ENCODE results near the gene ZBTB43.
A peak's percentile ranks its signal among the peaks of the same experiment; 100 is the strongest.

The ZBTB43 gene

DNA sequence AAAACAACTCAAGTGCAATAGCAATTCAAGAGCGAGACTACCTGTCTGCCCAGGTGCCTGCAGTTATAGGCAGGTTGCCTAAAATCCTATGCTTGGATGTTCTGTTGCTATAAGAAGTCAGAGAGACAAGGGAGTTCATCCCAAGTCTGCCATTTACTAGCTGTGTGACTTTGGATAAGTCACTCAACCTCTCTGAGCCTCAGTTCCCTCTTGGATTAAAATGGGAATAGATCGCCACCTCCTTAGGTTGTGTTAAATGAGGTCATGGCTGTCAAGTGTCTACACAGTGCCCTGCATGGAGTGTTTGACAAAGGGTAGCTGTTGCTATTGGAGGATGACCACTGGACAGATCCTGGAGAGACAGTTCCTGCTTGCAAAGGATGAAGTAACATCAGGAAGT, 54.3 kb downstream of the ZBTB43 start:
- DNase-seq (ENCODE audit: low read depth) = no peak

DNA sequence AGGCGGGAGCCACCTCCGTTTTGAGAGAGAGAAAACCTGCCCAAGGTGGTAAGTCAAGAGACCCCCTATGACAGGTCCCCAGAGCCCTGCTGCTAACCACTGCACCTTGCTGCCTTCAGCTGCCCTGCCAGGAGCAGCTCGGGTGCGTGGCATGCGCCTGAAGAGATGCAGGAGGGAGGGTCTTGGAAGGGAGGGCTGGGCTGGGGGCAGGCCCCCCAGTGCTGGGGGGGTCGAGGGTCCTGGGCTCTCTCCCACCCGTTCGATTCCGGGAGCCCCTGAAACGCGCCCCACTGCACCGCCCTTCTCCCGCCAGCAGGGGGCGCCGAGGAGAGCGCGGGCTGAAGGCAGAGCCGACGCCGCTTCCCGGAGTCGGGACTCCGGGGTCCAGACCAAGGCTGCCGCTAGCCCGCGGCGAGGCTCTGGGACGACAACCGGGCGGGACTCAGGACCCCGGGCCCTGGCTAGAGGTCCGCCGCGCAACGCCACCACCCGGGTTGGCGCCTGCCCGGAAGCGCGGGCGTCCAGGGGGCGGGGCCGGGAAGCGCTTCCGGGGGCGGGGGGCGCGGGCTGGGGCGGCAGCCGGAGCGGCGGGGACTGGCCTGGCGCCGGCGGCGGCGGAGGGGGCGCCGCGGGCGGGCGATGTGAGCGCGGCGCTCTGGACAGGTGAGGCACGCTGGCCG, 55.4 kb downstream of the ZBTB43 start, which contains the start of gene ZBTB34:
ZBTB34 (plus strand) TSS at position 563 of the 680 bp plus-strand sequence. CDS start 18,761 bp downstream, outside the sequence.
- peak; percentile 73 for DNase-seq (ENCODE audit: low read depth)

DNA sequence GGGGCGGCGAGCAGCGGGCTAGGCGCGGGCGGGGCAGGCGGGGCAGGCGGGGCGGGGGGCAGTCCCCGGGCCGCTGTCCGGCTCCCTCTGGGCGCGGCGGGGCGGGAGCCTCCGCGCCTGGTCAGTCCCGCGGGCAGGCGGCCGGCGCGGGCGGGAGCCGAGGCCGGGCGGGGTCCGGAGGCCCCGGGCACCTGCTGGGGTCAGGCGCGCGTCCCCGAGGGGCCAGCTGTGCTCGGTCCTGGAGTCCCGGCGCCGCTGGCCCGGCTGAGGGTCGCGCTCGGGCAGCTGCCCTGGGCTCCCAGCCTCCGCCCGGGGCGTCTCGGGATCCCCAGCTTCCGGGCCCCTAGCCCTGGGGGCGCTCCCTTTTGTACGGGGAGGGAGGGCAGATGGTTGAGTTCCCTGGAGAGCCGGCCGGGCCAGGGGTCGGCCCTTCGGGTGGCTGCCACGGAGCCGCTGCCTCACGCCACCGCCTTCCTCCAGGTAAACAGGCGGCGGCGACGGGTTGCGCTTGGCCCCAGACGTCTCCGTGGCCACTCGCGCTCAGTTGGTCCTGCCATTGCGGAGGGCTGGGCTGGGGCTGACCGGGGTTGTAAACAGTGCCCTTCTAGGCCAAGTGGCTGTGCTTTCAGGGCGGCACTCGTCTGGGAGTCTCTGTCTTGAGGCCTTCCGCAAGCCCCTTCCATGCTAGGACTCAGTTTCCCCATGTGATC, 56.1 kb downstream of the ZBTB43 start:
- DNase-seq (ENCODE audit: low read depth) = peak; percentile 11

DNA sequence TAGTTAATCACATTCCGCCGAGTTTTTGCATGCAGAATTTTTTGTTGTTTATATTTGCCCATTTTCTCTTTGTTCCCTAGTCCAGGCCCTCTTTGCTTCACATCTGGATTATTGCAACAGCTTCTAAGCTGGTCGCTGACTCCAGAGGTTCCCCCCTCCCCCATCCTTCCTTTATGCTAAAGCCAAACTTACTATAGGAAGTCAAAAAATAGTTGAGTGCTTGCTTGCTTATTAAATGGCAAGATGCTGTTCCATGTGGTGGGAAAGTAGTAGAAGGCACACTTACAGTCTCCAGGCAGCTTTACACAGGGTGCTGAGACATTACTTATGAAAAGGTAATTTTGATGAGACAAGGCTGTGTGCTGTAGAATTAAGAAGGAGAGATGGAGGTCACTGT, 56.9 kb downstream of the ZBTB43 start:
- DNase-seq (ENCODE audit: low read depth) = no peak

DNA sequence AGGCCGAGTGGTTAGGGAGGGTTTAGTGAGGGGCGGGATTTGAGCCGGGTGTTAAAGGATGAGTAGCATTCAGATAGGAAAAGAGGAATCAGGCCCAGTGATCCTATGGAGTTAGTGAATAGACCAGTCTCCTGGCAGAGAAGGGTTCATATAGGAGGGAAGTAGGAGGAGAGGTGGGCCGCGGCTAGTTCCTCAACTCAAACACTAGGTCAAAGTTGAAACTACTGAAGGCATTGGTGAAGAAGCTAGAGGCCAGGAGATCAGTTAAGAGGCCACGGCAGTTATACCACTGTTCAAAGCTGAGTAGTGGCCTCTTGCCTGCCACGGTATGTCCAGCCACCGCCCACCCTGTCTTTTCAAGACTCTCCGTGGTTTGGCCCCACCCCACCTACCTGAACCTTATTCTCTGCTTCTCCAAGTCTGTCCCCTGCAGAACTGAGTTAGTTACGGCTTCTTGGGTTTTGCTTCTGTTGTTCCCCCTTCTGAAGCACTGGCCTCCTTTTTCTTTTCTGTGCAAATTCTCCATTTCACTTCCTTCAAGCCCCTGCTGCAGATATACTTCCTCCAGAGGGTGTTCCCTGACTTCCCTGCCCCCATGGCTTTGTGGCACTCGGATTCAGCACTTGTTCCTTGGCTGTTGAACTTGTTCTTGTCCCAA, 57.4 kb downstream of the ZBTB43 start:
- no peak for DNase-seq (ENCODE audit: low read depth)

DNA sequence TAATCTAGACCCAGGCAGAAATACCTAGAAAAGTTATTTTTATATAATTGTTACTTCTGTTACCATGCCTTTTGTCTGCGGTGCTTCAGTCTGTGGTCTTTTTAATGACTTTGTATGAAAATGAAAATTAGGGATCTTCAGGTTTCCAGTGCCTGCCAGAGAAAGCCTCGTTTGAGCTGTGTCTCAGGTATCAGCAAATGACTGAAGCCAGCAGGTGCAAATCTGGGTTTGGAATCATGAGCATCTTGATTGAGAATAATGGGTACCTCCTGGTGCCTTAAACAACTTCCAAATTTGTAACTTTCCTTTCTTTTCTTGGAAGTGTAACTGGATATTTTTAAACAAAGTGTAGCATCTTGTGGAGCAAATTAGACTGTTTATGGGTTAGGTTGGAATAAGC, 59.9 kb downstream of the ZBTB43 start:
- no peak for DNase-seq (ENCODE audit: low read depth)

DNA sequence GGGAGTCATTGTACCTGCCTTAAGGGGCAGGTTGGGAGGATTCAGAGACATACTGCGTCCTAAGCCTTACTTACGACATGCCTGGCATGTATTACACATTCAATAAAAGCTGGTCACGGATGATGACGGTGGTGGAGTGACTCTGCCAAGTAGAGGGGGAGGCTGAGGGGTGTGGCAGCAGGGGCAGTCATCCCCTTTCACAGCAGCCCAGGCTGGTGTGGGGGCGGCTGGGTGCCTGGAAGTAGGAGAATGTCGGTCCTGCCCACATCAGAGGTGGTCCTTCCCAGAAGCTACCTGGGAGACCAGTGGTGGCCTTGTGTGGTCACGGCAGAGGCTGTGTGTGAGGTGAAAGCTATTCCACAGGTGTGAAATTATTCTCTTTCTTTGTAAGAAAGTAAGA, 64.5 kb downstream of the ZBTB43 start:
- DNase-seq (ENCODE audit: low read depth) = no peak

DNA sequence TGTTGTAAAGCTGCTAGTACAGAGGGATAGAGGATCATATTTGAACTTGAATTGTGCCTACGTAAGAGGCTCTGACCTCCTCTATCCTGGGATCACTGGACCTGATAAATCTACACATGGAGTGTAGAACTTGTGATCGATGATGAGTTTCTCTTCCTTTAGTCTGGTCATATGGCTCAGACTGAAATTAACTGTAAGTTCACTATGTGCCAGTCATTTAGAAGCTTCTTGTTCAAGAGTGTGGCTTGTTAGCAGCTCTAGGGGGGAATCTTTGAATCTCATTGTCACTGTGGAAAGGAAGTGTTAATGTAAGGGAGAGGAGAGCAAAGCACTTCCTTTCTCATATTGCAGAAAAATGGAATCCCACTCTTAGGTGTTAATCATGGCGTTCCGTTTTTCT, 67.7 kb downstream of the ZBTB43 start:
- no peak for DNase-seq (ENCODE audit: low read depth)

DNA sequence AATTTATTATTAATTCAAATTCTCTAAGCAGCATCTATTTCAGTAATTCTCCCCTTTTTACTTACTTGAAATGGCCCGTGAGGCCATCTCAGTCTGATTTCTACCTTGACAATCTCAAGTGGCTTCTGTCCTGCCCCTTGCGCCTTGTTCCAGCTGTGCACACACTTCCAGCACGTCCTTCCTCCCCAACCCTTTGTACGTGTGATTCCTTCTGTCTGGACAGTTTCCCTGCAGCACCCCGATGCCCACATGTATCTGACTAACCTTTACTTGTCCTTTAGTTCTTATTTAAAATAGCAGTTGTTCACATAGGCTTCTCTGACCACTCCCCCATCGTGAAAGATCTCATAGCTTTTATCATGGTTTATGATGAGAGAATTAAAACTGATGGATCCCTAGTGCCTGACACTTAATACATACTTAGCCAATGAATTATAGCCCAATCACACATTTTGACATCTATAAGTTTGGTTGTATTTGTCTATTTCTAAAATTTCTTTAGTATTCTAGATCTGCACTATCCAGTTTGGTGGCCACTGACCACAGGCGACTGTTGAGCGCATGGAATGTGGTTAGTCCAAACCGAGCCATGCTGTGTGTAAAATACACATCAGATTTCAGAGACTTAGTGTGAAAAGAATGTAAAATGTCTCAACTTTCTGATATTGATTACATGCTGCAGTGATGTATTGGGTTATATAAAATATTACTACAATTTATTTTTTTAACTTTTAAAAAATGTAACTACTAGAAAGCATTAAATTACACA, 69.9 kb downstream of the ZBTB43 start:
- no peak for DNase-seq (ENCODE audit: low read depth)

DNA sequence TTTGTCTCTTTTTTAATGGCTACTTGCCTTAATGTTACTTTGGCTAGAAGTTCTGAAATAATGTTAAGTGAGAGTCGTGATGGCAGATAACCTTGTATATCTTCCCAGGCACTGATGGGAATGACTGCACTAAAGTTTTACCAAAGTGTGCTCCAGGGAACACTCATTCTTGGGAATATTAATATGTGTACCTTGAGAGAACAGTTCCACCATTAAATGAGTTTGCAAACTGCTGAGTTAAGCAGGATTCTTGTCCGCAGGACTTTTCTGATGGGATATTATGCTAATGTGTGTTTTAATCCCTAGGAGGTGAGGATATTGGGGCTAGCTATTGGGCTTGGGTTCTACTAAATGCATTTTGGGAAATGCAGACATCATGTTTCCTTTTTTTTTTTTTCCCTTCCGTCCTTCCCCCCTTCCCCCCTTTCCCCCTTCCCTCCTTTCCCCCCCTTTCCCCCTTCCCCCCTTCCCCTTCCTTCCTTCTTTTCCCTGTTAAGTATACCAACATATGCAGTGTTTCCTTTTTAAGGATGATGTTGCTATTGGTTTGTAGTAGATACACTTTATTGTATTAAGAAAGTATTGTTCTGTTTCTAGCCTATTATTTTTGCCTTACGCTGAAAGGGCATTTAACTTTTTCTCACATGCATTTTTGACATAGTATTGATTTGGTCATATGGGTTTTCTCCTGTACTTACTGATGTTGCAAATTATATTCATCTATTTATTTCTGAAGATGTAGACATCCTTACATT, 71.1 kb downstream of the ZBTB43 start:
- no peak for DNase-seq (ENCODE audit: low read depth)

DNA sequence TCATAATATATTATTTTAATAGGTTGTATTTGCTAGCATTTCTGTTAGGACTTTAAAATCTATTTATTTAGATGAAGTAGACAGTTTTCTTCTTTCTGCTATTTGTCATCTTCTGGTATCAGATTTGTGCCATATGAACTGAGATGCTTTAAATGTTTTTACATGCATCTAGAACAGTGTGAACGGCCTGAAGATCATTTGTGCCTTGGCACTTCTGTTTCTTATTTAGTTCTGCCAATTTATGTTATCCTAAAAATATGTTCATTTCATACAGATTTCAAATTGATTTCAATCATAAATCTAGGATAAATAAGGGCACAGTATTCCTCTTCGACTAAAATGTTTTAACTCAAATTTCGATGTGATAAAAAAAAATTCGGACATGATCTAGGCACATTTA, 71.7 kb downstream of the ZBTB43 start:
- DNase-seq (ENCODE audit: low read depth) = no peak

DNA sequence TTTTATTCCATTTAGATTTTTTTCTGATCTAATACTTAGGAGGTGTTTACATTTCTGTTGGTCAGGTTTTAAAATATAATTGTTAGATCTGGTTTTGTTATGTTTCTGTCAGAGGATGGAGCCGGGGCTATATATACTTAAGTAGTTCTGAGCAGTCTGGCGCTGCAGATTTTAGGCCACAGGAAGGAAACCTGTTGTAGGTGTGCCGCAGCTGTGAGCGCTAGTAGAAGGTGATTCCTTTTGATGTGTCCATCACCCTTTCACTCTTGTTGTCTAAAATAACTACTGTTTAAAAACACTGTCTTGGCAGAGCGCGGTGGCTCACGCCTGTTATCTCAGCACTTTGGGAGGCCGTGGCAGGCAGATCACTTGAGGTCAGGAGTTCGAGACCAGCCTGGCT, 72.6 kb downstream of the ZBTB43 start:
- DNase-seq (ENCODE audit: low read depth) = no peak

DNA sequence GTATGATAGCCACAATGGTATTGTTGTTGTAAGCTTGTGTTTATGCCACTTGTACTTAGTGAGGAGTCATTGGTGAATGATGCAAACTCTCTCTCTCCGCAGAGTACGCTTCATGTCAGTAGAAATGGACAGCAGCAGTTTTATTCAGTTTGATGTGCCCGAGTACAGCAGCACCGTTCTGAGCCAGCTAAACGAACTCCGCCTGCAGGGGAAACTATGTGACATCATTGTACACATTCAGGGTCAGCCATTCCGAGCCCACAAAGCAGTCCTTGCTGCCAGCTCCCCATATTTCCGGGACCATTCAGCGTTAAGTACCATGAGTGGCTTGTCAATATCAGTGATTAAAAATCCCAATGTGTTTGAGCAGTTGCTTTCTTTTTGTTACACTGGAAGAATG, 74.4 kb downstream of the ZBTB43 start:
- DNase-seq (ENCODE audit: low read depth) = no peak

DNA sequence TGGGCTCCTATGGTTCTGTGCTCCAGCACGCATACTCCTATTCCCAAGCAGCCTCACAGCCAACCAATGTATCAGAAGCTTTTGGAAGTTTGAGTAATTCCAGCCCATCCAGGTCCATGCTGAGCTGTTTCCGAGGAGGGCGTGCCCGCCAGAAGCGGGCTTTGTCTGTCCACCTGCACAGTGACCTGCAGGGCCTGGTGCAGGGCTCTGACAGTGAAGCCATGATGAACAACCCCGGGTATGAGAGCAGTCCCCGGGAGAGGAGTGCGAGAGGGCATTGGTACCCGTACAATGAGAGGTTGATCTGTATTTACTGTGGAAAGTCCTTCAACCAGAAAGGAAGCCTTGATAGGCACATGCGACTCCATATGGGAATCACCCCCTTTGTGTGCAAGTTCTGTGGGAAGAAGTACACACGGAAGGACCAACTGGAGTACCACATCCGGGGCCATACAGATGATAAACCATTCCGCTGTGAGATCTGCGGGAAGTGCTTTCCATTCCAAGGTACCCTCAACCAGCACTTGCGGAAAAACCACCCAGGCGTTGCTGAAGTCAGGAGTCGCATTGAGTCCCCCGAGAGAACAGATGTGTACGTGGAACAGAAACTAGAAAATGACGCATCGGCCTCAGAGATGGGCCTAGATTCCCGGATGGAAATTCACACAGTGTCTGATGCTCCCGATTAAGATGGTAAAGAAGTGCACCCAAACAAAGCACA, 75.5 kb downstream of the ZBTB43 start:
- no peak for DNase-seq (ENCODE audit: low read depth)

DNA sequence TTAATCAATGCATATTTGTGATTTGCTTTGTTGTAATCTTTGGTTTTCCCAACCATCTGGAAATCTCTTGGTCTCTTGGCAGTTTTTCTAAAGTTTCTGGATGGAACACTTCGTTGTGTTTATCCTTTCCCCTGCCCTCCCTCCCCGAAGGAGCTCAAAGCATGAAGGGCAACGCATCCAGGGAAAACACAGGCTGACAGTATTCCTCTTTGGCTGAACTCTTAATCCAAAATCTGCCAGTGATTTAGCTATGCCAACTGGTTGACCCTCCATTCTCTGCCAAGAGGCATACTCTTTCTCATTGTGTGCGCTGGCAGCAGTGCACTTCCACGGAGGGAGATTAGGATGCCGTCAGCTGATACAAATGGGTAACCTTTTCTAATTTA, 76.1 kb downstream of the ZBTB43 start:
- DNase-seq (ENCODE audit: low read depth) = no peak

DNA sequence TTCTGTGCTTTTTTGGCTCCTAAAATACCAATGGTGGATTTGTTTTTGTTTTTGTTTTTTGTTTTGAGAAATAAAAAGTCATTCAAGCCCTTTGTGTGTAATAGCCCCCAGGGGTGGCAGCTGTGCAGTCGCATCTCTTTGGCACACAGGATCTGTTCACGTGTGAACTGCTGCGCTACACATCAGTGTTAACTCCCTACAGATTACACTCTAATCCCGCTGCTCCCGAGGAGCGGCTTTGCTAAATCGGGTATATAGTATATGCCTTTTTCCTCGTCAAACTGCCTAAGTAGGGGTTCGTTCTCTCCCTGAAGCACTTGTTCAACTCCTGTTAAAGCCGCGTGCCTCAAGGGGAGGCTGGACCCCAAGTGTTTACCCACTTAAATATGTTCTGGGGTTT, 77.9 kb downstream of the ZBTB43 start:
- no peak for DNase-seq (ENCODE audit: low read depth)

DNA sequence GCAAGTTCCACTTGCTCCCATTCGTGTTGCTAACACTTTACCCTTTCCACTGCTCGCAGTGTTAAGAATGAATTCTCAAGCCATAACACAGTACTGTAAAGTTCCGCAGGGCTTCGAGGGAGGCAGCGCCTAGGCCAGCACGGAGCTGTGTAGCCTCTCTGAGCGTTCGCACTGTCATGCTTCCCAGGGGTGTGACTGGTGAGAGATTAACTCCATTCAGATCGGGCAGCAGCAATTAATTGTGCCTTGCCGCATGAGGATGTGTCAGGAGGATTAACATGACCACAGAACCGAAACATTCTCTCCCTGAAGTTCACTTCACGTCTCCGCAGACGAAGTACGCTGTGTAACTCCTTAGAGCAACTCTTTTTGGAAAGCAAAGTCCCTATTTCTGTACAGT, 78.8 kb downstream of the ZBTB43 start:
- DNase-seq (ENCODE audit: low read depth) = no peak

DNA sequence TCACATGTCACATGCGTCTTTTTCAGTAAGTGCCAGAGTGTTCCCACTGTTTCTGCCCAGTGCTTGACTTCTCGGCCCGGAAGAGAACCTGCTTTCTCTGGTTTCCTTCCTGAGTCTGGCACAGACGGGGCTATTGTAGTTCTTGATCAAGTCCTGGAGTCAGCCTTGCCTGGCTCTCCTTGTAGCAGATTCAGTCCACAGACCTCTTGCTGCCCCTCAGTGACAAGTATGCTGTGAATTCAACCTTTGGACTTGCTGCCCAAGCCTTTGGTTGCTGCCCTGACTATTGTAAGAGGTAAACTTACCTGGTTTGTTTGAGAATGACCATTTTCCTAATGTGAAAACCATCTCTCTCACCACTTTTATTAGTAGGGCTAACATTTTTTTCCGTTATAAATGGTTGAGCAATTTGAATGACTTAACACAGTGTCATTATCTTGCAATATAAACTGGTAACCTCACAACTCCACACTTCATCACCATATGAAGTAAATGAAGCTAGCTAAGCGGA, 80.3 kb downstream of the ZBTB43 start:
- no peak for DNase-seq (ENCODE audit: low read depth)

DNA sequence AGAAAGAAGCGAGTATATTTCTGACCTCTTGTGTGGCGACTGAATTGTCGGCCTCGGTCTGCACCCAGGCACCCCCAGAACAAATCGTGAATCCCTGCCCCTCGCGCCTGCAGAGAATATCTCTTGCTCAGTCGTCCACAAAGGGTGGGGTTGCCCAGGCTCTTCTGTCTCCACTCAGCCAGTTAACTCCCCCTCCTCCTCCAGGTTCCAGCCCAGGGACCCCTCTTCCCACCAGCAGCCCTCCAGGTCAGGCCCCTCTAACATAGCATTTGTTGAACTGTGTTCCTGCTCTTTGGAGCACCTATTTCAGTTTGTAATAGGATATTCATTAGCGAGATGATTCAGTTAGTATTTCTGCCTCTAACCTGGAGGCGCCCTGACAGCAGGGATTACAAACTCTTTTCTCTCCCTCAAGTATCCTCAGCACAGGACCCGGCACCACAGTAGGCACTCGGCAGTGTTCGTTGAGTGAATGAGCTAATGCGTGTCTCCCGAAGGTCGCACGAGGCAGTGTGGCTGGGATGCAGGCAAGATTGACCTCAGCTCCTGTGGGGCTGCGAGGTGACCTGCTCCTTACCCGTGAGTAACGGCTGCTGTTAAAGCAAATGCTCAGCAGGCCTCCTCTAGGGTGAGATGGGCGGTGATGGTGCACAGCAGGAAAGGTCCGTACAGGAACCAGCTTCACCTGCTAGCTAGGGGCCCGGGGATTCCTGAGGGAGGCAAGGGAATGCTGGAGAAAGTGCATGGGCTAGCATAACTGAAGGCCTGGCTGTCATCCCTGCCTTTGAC, 81.4 kb downstream of the ZBTB43 start:
- no peak for DNase-seq (ENCODE audit: low read depth)

DNA sequence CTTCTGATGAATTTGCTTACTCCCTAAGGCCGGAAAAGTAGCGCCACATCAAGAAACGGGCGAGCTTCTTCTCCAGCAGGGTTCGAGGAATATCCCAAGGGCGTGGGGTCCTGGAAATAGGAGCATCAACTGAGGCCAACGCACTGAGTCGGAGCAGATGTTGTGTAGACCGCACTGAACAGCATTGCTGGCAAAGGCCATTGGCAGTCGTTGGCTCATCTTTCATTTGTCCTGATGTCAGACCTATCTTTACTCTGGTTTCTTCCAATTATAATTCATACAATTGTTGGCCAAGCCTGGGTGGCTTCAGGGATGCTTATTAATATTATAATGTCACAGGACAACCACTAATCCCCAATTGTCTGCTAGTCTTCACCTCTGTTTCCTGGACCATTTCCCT, 82.1 kb downstream of the ZBTB43 start:
- no peak for DNase-seq (ENCODE audit: low read depth)

All from activated T-cell treated with anti-CD3 and anti-CD28 coated beads for 48 hours (primary cell).